Stimulated activated CD4-positive, alpha-beta T cell treated with anti-CD3 and anti-CD28 coated beads, Interleukin-1b, Interleukin-23, amount 100 ng/mL, for 4 hours (primary cell): ENCODE results near the gene SEC14L5.
"Not testable (repeated sequence)": the region's sequence is repeated elsewhere in the genome, so short reads cannot be mapped to it uniquely, and the experiment has no call there.

ENCODE experiments used
- DNase-seq, 2 donors: peaks; one replicate each; pipeline ENCODE4 v3.0.0-alpha.2; 2020; ENCODE audit warnings: low read depth in 2 of 2

The SEC14L5 gene

GRCh38 chr16:4949986-4950385, 8.1 kb upstream of the SEC14L5 start:
- DNase-seq = no peak

- not testable (repeated sequence) for DNase-seq
Measured at GRCh38 chr16:4951583-4951982, 6.5 kb upstream of the SEC14L5 start.

- DNase-seq = no peak
Measured at GRCh38 chr16:4954714-4955113, 3.4 kb upstream of the SEC14L5 start.

- no peak for DNase-seq
Measured at GRCh38 chr16:4957420-4957719, 760 bp upstream of the SEC14L5 start.

- DNase-seq = no peak
Measured at GRCh38 chr16:4958510-4959438, 644 bp downstream of the SEC14L5 start.

GRCh38 chr16:4960579-4960978, 2.4 kb downstream of the SEC14L5 start:
- no peak for DNase-seq

GRCh38 chr16:4962716-4963115, 4.6 kb downstream of the SEC14L5 start:
- DNase-seq = no peak

GRCh38 chr16:4963527-4963926, 5.4 kb downstream of the SEC14L5 start:
- DNase-seq = not testable (repeated sequence)

- DNase-seq = no peak
Measured at GRCh38 chr16:4966736-4967453, 8.8 kb downstream of the SEC14L5 start.

- not testable (repeated sequence) for DNase-seq
Measured at GRCh38 chr16:4968278-4968677, 10.1 kb downstream of the SEC14L5 start.

- DNase-seq = no peak
Measured at GRCh38 chr16:4968879-4969483, 10.9 kb downstream of the SEC14L5 start.

GRCh38 chr16:4970010-4970409, 11.9 kb downstream of the SEC14L5 start:
- DNase-seq = no peak

- no peak for DNase-seq
Measured at GRCh38 chr16:4972938-4973587, 14.9 kb downstream of the SEC14L5 start.

GRCh38 chr16:4976079-4976478, 17.9 kb downstream of the SEC14L5 start:
- no peak for DNase-seq

- no peak for DNase-seq
Measured at GRCh38 chr16:4976611-4977145, 18.5 kb downstream of the SEC14L5 start.

- no peak for DNase-seq
Measured at GRCh38 chr16:4979164-4979563, 21.0 kb downstream of the SEC14L5 start.

GRCh38 chr16:4979736-4980660, 21.9 kb downstream of the SEC14L5 start:
- no peak for DNase-seq

- no peak for DNase-seq
Measured at GRCh38 chr16:4980691-4981090, 22.6 kb downstream of the SEC14L5 start.

- DNase-seq = no peak
Measured at GRCh38 chr16:4981473-4981872, 23.3 kb downstream of the SEC14L5 start.

GRCh38 chr16:4982056-4982867, 24.1 kb downstream of the SEC14L5 start:
- no peak for DNase-seq
